Measurements from ENCODE around the gene RBMS1. TPM values are rescaled to one million over a fixed set of nuclear protein-coding genes. Genes with fewer than 3 reads are reported as not detected.

The RBMS1 gene
- total and polyA plus RNA-seq, 2 of the 4 experiments (the other 2 are of a cell fraction), result 43.5 to 64.9 TPM

DNA sequence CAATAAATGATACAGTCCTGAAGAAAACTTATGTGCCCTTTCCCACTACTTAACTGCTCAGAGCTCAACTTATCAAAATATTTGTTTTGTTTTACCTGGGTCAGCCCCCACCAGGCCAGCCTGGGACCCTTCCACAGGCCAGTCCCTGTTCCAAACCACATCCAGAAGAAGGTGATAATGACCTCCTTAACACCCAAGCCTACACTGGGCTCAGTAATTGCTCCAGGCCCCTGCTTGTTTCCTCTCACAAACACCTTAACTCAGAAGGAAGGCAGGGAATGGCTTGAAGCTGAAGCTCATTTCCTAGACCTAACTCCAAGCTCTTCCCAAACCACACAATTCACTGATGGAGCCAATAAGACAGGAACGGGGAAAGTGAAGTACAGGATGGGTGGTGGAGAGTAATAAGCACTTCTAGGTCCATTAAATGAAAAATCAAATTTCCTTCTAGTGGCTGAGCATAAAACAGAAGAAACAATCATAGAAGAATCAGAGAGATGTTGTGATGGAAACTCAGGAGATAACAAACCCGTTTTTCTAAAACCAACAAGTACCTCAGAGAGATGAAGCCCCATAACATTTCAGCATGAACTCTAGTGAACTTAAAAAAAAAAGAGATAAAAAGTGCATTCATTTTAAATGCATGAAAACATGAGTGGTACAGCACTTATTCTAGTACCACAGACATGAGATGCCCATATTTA lies 160.1 kb downstream of the RBMS1 start:
- no peaks in the 10 kb centered on the region for H3K27me3 ChIP-seq (ENCODE audit: control insufficient read depth, insufficient read depth, low read length)
- peaks cover 37% of the 10 kb centered on the region for H3K4me1 ChIP-seq (ENCODE audit: control insufficient read depth, insufficient read depth, low read length)
- no peak overlapping the region for H3K4me2 ChIP-seq (ENCODE audit: low read depth, low read length)
- no peak overlapping the region for H3K18ac ChIP-seq (ENCODE audit: low read depth, low read length)
- H2BK15ac ChIP-seq (ENCODE audit: low read depth, low read length), result no peak overlapping the region
- 0 out of 2 replicates have a peak overlapping the region, but pooled peaks have one; percentile 42 for H3K14ac ChIP-seq (replicated peaks; ENCODE audit: low read depth, low read length)
- H3K9ac ChIP-seq (ENCODE audit: low read depth, low read length), result no peak overlapping the region
- peaks cover 31% of the 10 kb centered on the region for H3K9me1 ChIP-seq (ENCODE audit: insufficient read depth, low read length)
- no peak overlapping the region for H2AK9ac ChIP-seq (replicated peaks; ENCODE audit: low read depth, low read length, poor library complexity)
- no CpG with 5 or more reads among the region's 2 CpGs for WGBS, 2 experiments (ENCODE audit: extremely low coverage in 2 of 2, insufficient read length in 1 of 2)
- intact Hi-C loops (cut with micrococcal nuclease), result no loop called here
- H3K56ac ChIP-seq (ENCODE audit: extremely low read depth, insufficient read depth, low read length), result no peak overlapping the region
- H3K9me3 ChIP-seq (ENCODE audit: control insufficient read depth, insufficient read depth, low read length), result no peaks in the 10 kb centered on the region
- no peak overlapping the region for H4K5ac ChIP-seq (ENCODE audit: low read depth, low read length)
- peak overlapping the region; percentile 51; the same call in 1 of the 2 replicates for H3K23ac ChIP-seq (ENCODE audit: low read depth, low read length)
- no TSS peak for BruUV-seq (replicated peaks)
- dilution Hi-C loops (cut with HindIII; ENCODE audit: low sequenced_read_pairs, unreplicated experiment), result no loop called here
- in situ Hi-C loops (cut with MboI; ENCODE audit: low sequenced_read_pairs), result no loop called here
- peaks cover 89% of the 10 kb centered on the region for H4K20me1 ChIP-seq (ENCODE audit: insufficient read depth, low read length)
- H2BK20ac ChIP-seq (ENCODE audit: low read depth, low read length), result no peak overlapping the region
- no peak overlapping the region for H4K91ac ChIP-seq (ENCODE audit: insufficient read depth, low read depth, low read length)
- DNase-seq (no peak), ATAC-seq (ENCODE audit: low read depth) (no peak)
- no peak overlapping the region for H2BK120ac ChIP-seq (ENCODE audit: low read depth, low read length)
- no peak overlapping the region for H3K4me3 ChIP-seq (ENCODE audit: insufficient read depth, low read depth, low read length)
- H3K36me3 ChIP-seq (ENCODE audit: control insufficient read depth, insufficient read depth, low read length), result peaks cover 8% of the 10 kb centered on the region
- H2AFZ ChIP-seq (replicated peaks; ENCODE audit: low read length, poor library complexity), result no peak overlapping the region
- TF ChIP-seq MAZ (IDR thresholded peaks at IDR 0.05; ENCODE audit: borderline replicate concordance, low read depth, low read length), result no peak
- no peak for TF ChIP-seq NFE2L2 (IDR thresholded peaks at IDR 0.05; ENCODE audit: low read depth, low read length)
- TF ChIP-seq, protein P1, sequence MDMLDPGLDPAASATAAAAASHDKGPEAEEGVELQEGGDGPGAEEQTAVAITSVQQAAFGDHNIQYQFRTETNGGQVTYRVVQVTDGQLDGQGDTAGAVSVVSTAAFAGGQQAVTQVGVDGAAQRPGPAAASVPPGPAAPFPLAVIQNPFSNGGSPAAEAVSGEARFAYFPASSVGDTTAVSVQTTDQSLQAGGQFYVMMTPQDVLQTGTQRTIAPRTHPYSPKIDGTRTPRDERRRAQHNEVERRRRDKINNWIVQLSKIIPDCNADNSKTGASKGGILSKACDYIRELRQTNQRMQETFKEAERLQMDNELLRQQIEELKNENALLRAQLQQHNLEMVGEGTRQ (IDR thresholded peaks at IDR 0.05; ENCODE audit: low read depth, low read length), result no peak
- TF ChIP-seq, protein P2, sequence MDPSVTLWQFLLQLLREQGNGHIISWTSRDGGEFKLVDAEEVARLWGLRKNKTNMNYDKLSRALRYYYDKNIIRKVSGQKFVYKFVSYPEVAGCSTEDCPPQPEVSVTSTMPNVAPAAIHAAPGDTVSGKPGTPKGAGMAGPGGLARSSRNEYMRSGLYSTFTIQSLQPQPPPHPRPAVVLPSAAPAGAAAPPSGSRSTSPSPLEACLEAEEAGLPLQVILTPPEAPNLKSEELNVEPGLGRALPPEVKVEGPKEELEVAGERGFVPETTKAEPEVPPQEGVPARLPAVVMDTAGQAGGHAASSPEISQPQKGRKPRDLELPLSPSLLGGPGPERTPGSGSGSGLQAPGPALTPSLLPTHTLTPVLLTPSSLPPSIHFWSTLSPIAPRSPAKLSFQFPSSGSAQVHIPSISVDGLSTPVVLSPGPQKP (IDR thresholded peaks at IDR 0.05; ENCODE audit: borderline replicate concordance, low read depth, low read length), result no peak
- TF ChIP-seq MXI1 (IDR thresholded peaks at IDR 0.05; ENCODE audit: borderline replicate concordance, low read depth, low read length), result no peak
- no peak for TF ChIP-seq CTCF (conservative IDR thresholded peaks at IDR 0.05; ENCODE audit: low read depth, low read length)
- no peak overlapping the region for H3K27ac ChIP-seq (ENCODE audit: insufficient read depth, low read length)
- peaks cover 27 to 84% of the 10 kb centered on the region in 2 experiments for H3K79me1 ChIP-seq (ENCODE audit: low read depth in 1 of 2, low read length in 2 of 2)
- H4K8ac ChIP-seq (ENCODE audit: low read depth in 2 of 2, low read length in 2 of 2), result peak overlapping the region in 1 of 2 experiments; percentile 17; a peak in 1 of 4 replicates
- ChIA-PET POLR2A (ENCODE audit: unreplicated experiment) (no interaction called here), CTCF (interaction anchor here (0.6 to 1.0 kb wide), 2 partner anchors 42 to 729 kb away, joined by 3 to 6 read pairs; no protein-coding TSS in a partner anchor)
- peak overlapping the region; percentile 47; the same call in 1 of the 2 replicates for H2AK5ac ChIP-seq (ENCODE audit: low read depth, low read length)
- H2BK5ac ChIP-seq (ENCODE audit: low read depth, low read length, poor library complexity, severe bottlenecking), result peak overlapping the region; percentile 39
- 0 out of 2 replicates have a peak overlapping the region, but pooled peaks have one; percentile 21 for H3K4ac ChIP-seq (ENCODE audit: low read depth, low read length)

Data from IMR-90 (cell line).